OCI-LY1 (cell line): Measurements from ENCODE around the gene EHMT2.
"Not testable (repeated sequence)": the region's sequence is repeated elsewhere in the genome, so short reads cannot be mapped to it uniquely, and the experiment has no call there.

ENCODE experiments used
- H2AFZ ChIP-seq: fragments of 200-600 bp; sonication (generic), shearing (Covaris generic); 2 replicates; pipeline ENCODE4 v1.6.0; 2014; ENCODE audit warnings: antibody characterized with exemption, mild to moderate bottlenecking, low read length
- H3F3A ChIP-seq: fragments of 200-600 bp; sonication (generic), shearing (Covaris generic); 2 replicates; pipeline ENCODE4 v1.6.0; 2014; ENCODE audit warnings: mild to moderate bottlenecking, antibody characterized with exemption, low read length, moderate library complexity; ENCODE audit not compliant: insufficient read depth
- H3K27ac ChIP-seq: fragments of 200-600 bp; sonication (generic); 2 replicates; pipeline ENCODE4 v1.5.1; 2014; ENCODE audit warnings: low read length, mixed run types, mild to moderate bottlenecking, low read depth; ENCODE audit not compliant: poor library complexity, severe bottlenecking
- H3K27me3 ChIP-seq: fragments of 200-600 bp; sonication (generic); 2 replicates; pipeline ENCODE4 v1.6.0; 2014; ENCODE audit warnings: antibody characterized with exemption, mild to moderate bottlenecking, low read length, moderate library complexity; ENCODE audit not compliant: insufficient read depth
- H3K36me3 ChIP-seq: fragments of 200-600 bp; sonication (generic); 2 replicates; pipeline ENCODE4 v1.6.1; 2014; ENCODE audit warnings: mild to moderate bottlenecking, antibody characterized with exemption, low read length, moderate library complexity, mixed read lengths; ENCODE audit not compliant: insufficient read depth
- H3K4me1 ChIP-seq: fragments of 200-600 bp; sonication (generic); 2 replicates; pipeline ENCODE4 v1.5.1; 2014; ENCODE audit warnings: mild to moderate bottlenecking, low read length, moderate library complexity; ENCODE audit not compliant: insufficient read depth, severe bottlenecking
- H3K4me2 ChIP-seq: fragments of 200-600 bp; sonication (generic), shearing (Covaris generic); 2 replicates; pipeline ENCODE4 v1.6.1; 2014; ENCODE audit warnings: low read length
- H3K4me3 ChIP-seq: fragments of 200-600 bp; sonication (generic); 2 replicates; pipeline ENCODE4 v1.5.1; 2014; ENCODE audit warnings: low read length, low read depth, mild to moderate bottlenecking, mixed read lengths; ENCODE audit not compliant: poor library complexity, severe bottlenecking
- H3K79me2 ChIP-seq: fragments of 200-600 bp; shearing (Covaris generic); 2 replicates; pipeline ENCODE4 v1.6.1; 2016; ENCODE audit warnings: mixed run types, low read length, mixed read lengths; ENCODE audit not compliant: insufficient read depth
- H3K9ac ChIP-seq: fragments of 200-600 bp; sonication (generic), shearing (Covaris generic); 2 replicates; pipeline ENCODE4 v1.6.1; 2014; ENCODE audit warnings: mild to moderate bottlenecking, low read length, mixed read lengths
- H3K9me2 ChIP-seq: fragments of 200-600 bp; sonication (generic), shearing (Covaris generic); 2 replicates; pipeline ENCODE4 v1.6.1; 2014; ENCODE audit warnings: low read depth, mild to moderate bottlenecking, low read length, mixed read lengths
- H3K9me3 ChIP-seq: fragments of 200-600 bp; shearing (Covaris generic); 2 replicates; pipeline ENCODE4 v1.6.1; 2014; ENCODE audit warnings: low read length, mixed read lengths
- H4K20me1 ChIP-seq: fragments of 200-600 bp; sonication (generic), shearing (Covaris generic); 2 replicates; pipeline ENCODE4 v1.6.0; 2016; ENCODE audit warnings: mild to moderate bottlenecking, low read length; ENCODE audit not compliant: insufficient read depth
- EZH2 ChIP-seq: fragments of 200-600 bp; sonication (generic), shearing (Covaris generic); IDR thresholded peaks from 2 replicates; pipeline ENCODE4 v1.8.0; 2017; ENCODE audit warnings: borderline replicate concordance, mixed run types, mild to moderate bottlenecking, antibody characterized with exemption, low read length, moderate library complexity, mixed read lengths
- TF ChIP-seq, protein P1 (sequence below): fragments of 200-600 bp; sonication (generic), shearing (Covaris generic); IDR thresholded peaks from 2 replicates; pipeline ENCODE4 v1.5.1; 2017; ENCODE audit warnings: mild to moderate bottlenecking, antibody characterized with exemption, low read length, moderate library complexity, mixed read lengths

The EHMT2 gene

DNA sequence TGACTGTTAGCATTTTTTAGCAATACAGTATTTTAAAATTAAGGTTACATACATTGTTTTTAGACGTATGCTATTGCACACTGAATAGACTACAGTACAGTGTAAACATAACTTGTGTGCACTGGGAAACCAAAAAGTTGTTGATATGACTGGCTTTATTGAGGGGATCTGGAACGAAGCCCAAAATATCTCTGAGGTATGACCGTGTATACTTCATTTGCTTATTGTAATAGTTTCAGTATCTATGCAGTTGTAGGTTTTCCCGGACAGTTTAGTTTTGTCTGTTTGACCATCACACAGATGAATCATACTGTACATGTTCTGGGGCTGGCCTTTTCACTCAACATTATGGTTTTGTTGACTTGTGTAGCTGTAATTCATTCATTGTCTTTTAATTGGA, 11.3 kb upstream of the EHMT2 start:
- no peaks in the 10 kb centered on the region for H3F3A ChIP-seq
- no peaks in the 10 kb centered on the region for H4K20me1 ChIP-seq
- no peaks in the 10 kb centered on the region for H3K27me3 ChIP-seq
- TF ChIP-seq, protein P1, sequence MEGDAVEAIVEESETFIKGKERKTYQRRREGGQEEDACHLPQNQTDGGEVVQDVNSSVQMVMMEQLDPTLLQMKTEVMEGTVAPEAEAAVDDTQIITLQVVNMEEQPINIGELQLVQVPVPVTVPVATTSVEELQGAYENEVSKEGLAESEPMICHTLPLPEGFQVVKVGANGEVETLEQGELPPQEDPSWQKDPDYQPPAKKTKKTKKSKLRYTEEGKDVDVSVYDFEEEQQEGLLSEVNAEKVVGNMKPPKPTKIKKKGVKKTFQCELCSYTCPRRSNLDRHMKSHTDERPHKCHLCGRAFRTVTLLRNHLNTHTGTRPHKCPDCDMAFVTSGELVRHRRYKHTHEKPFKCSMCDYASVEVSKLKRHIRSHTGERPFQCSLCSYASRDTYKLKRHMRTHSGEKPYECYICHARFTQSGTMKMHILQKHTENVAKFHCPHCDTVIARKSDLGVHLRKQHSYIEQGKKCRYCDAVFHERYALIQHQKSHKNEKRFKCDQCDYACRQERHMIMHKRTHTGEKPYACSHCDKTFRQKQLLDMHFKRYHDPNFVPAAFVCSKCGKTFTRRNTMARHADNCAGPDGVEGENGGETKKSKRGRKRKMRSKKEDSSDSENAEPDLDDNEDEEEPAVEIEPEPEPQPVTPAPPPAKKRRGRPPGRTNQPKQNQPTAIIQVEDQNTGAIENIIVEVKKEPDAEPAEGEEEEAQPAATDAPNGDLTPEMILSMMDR, result no peak
- no peak for TF ChIP-seq EZH2
- no peak overlapping the region for H2AFZ ChIP-seq
- H3K4me1 ChIP-seq, result no peaks in the 10 kb centered on the region
- H3K36me3 ChIP-seq, result no peaks in the 10 kb centered on the region
- no peaks in the 10 kb centered on the region for H3K79me2 ChIP-seq
- no peak overlapping the region for H3K4me3 ChIP-seq
- H3K9me3 ChIP-seq, result no peaks in the 10 kb centered on the region
- no peak overlapping the region for H3K27ac ChIP-seq
- no peak overlapping the region for H3K4me2 ChIP-seq
- no peak overlapping the region for H3K9ac ChIP-seq
- no peaks in the 10 kb centered on the region for H3K9me2 ChIP-seq

DNA sequence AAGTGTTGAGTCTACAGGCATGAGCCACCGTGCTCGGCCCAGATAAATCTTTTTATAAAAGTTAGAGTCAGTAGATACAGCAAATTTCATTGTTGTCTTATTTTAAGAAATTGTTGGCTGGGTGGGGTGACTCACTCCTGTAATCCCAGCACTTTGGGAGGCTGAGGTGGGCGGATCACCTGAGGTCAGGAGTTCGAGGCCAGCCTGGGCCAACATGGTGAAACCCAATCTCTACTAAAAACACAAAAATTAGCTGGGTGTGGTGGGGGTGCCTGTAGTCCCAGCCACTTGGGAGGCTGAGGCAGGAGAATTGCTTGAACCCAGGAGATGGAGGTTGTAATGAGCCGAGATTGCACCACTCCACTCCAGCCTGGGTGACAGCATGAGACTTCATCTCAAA, 10.8 kb upstream of the EHMT2 start:
- not testable (repeated sequence) for H2AFZ ChIP-seq, H3K27ac ChIP-seq, H4K20me1 ChIP-seq, H3K4me1 ChIP-seq, H3K27me3 ChIP-seq, H3K9me2 ChIP-seq, H3K4me2 ChIP-seq, H3K9me3 ChIP-seq, H3K36me3 ChIP-seq, H3K9ac ChIP-seq, H3F3A ChIP-seq, H3K79me2 ChIP-seq, H3K4me3 ChIP-seq

DNA sequence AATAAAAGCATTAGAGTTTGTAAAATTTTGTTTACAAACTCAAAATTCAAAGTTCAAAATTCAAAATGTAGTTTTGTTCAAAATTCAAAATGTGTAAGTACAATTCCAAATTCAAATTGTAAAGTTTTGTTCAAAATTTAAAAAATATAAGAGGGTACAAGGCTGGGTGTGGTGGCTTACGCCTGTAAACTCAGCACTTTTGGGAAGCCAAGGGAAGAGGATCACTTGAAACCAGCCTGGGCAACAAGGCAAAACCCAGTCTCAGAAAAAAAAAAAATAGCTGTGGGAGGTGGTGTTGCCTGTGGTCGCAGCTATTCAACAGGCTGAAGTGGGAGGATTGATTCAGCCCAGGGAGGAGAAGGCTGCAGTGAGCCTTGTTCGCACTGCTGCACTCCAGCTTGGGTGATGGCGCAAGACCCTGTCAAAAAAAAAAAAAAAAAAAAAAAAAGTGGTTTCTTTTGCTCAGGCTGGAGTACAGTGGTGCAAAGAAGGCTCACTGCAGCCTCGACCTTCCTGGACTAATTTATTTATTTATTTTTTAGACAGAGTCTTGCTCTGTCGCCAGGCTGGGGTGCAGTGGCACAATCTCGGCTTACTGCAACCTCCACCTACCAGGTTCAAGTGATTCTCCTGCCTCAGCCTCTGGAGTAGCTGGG, 9.8 kb upstream of the EHMT2 start:
- H3K4me1 ChIP-seq, result peaks cover 4% of the 10 kb centered on the region
- H3K27ac ChIP-seq, result no peak overlapping the region
- no peak overlapping the region for H3K4me3 ChIP-seq
- H3F3A ChIP-seq, result no peaks in the 10 kb centered on the region
- H3K9me3 ChIP-seq, result no peaks in the 10 kb centered on the region
- no peaks in the 10 kb centered on the region for H3K27me3 ChIP-seq
- no peaks in the 10 kb centered on the region for H3K9me2 ChIP-seq
- no peaks in the 10 kb centered on the region for H3K36me3 ChIP-seq
- H4K20me1 ChIP-seq, result no peaks in the 10 kb centered on the region
- no peaks in the 10 kb centered on the region for H3K79me2 ChIP-seq
- no peak overlapping the region for H3K9ac ChIP-seq
- no peak overlapping the region for H3K4me2 ChIP-seq
- no peak for TF ChIP-seq EZH2
- TF ChIP-seq, protein P1, result no peak
- no peak overlapping the region for H2AFZ ChIP-seq

DNA sequence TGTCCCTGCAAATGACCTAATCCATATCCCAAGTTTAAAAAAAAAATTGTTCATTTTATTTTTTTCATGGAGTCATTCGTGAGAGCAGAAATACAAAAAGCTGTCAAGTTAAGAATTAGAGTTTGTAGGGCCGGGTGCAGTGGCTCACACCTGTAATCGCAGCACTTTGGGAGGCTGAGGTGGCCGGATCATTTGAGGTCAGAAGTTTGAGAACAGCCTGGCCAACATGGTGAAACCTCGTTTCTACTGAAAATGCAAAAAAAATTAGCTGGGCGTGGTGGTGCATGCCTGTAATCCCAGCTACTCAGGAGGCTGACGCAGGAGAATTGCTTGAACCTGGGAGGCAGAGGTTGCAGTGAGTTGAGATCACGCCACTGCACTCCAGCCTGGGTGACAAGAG, 9.2 kb upstream of the EHMT2 start:
- H3K9me3 ChIP-seq, H3K4me1 ChIP-seq, H3F3A ChIP-seq, H3K79me2 ChIP-seq, H3K27me3 ChIP-seq, H3K4me3 ChIP-seq, H3K27ac ChIP-seq, H3K9ac ChIP-seq, H4K20me1 ChIP-seq, H3K36me3 ChIP-seq, H2AFZ ChIP-seq, H3K9me2 ChIP-seq, H3K4me2 ChIP-seq: not testable (repeated sequence)
